ENCODE data around the gene SRPX.

DNA sequence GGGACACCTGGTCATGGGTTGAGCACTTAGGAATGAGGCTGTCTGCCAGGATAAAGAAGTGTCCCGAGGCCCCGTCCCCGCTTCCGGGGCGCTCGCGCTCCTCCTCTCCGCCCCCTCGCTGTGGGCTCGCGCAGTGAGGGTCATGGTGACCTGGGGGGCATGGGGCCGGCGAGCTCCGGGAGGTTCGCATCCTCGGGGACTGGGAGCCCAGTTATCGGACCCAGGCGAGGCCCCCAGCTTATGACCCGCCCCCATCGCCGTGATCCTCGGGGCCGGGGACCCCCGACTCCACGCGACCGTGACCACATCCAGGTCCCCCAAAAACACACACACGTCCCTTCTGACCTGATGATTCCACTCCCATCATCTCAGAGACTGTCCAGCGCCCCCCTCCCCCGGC lies 35.3 kb upstream of the SRPX start:
- TF ChIP-seq POLR2A (IDR thresholded peaks at IDR 0.05; ENCODE audit: low read depth, low read length) (no peak), MAFK (IDR thresholded peaks at IDR 0.05; ENCODE audit: low read depth, low read length) (no peak), MXI1 (IDR thresholded peaks at IDR 0.05; ENCODE audit: borderline replicate concordance, low read depth, low read length) (no peak), RFX5 (IDR thresholded peaks at IDR 0.05; ENCODE audit: low read depth, low read length) (no peak), SMC3 (IDR thresholded peaks at IDR 0.05; ENCODE audit: low read depth, low read length) (no peak), CEBPB (IDR thresholded peaks at IDR 0.05; ENCODE audit: low read depth, low read length) (no peak), RAD21 (IDR thresholded peaks at IDR 0.05; ENCODE audit: low read length) (no peak), FOS (IDR thresholded peaks at IDR 0.05; ENCODE audit: low read depth, low read length) (no peak)
- TF ChIP-seq, protein P1, sequence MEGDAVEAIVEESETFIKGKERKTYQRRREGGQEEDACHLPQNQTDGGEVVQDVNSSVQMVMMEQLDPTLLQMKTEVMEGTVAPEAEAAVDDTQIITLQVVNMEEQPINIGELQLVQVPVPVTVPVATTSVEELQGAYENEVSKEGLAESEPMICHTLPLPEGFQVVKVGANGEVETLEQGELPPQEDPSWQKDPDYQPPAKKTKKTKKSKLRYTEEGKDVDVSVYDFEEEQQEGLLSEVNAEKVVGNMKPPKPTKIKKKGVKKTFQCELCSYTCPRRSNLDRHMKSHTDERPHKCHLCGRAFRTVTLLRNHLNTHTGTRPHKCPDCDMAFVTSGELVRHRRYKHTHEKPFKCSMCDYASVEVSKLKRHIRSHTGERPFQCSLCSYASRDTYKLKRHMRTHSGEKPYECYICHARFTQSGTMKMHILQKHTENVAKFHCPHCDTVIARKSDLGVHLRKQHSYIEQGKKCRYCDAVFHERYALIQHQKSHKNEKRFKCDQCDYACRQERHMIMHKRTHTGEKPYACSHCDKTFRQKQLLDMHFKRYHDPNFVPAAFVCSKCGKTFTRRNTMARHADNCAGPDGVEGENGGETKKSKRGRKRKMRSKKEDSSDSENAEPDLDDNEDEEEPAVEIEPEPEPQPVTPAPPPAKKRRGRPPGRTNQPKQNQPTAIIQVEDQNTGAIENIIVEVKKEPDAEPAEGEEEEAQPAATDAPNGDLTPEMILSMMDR (conservative IDR thresholded peaks at IDR 0.05; ENCODE audit: low read depth, low read length), result no peak
- TF ChIP-seq, protein P2, sequence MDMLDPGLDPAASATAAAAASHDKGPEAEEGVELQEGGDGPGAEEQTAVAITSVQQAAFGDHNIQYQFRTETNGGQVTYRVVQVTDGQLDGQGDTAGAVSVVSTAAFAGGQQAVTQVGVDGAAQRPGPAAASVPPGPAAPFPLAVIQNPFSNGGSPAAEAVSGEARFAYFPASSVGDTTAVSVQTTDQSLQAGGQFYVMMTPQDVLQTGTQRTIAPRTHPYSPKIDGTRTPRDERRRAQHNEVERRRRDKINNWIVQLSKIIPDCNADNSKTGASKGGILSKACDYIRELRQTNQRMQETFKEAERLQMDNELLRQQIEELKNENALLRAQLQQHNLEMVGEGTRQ (IDR thresholded peaks at IDR 0.05; ENCODE audit: low read depth, low read length), result no peak

All from IMR-90 (cell line).